H9 (cell line): ENCODE measurements around the gene NPAS2. TPM values are rescaled to one million over a fixed set of nuclear protein-coding genes. Genes with fewer than 3 reads are reported as not detected.

Experiments
- DNase-seq: peaks from one replicate; pipeline ENCODE4 v3.0.0-alpha.2; 2017
- H2AFZ ChIP-seq: one replicate; pipeline ENCODE4 v1.6.1; 2013; ENCODE audit warnings: mild to moderate bottlenecking, low read length, control low read depth, moderate library complexity
- H2AK5ac ChIP-seq: 2 replicates; pipeline ENCODE4 v1.6.1; 2013; ENCODE audit warnings: low read length, control low read depth, mixed read lengths; ENCODE audit not compliant: insufficient read length
- H2BK120ac ChIP-seq: one replicate; pipeline ENCODE4 v1.6.1; 2013; ENCODE audit warnings: low read depth, mild to moderate bottlenecking, low read length, control low read depth, inconsistent platforms; ENCODE audit not compliant: poor library complexity, severe bottlenecking
- H2BK12ac ChIP-seq: 2 replicates; pipeline ENCODE4 v1.6.1; 2013; ENCODE audit warnings: low read length, control low read depth, mixed read lengths, low read depth; ENCODE audit not compliant: insufficient read length
- H2BK15ac ChIP-seq: 2 replicates; pipeline ENCODE4 v1.6.1; 2013; ENCODE audit warnings: low read depth, low read length, control low read depth
- H2BK20ac ChIP-seq: one replicate; pipeline ENCODE4 v1.6.1; 2013; ENCODE audit warnings: low read depth, mild to moderate bottlenecking, low read length, control low read depth, inconsistent platforms; ENCODE audit not compliant: poor library complexity, severe bottlenecking
- H2BK5ac ChIP-seq: 2 replicates; pipeline ENCODE4 v1.6.1; 2013; ENCODE audit warnings: low read length, control low read depth, mixed read lengths; ENCODE audit not compliant: insufficient read length
- H3K14ac ChIP-seq: 2 replicates; pipeline ENCODE4 v1.6.1; 2013; ENCODE audit warnings: low read length, control low read depth; ENCODE audit not compliant: insufficient read depth
- H3K18ac ChIP-seq: 2 replicates; pipeline ENCODE4 v1.6.1; 2013; ENCODE audit warnings: low read depth, mild to moderate bottlenecking, mixed read lengths, low read length, control low read depth; ENCODE audit not compliant: insufficient read length
- H3K23ac ChIP-seq: 2 replicates; pipeline ENCODE4 v1.6.1; 2013; ENCODE audit warnings: low read length, control low read depth, mixed read lengths, low read depth; ENCODE audit not compliant: insufficient read length
- H3K23me2 ChIP-seq: 2 replicates; pipeline ENCODE4 v1.6.1; 2013; ENCODE audit warnings: low read depth, mild to moderate bottlenecking, mixed read lengths, low read length, control low read depth; ENCODE audit not compliant: insufficient read length, poor library complexity, severe bottlenecking
- H3K27ac ChIP-seq: 2 replicates; pipeline ENCODE4 v1.5.1; 2013; ENCODE audit warnings: low read length, control low read depth, mixed read lengths, low read depth; ENCODE audit not compliant: insufficient read length
- H3K27me3 ChIP-seq: 2 replicates; pipeline ENCODE4 v1.6.1; 2013; ENCODE audit warnings: low read length, control low read depth, inconsistent platforms; ENCODE audit not compliant: insufficient read depth
- H3K4ac ChIP-seq: 2 replicates; pipeline ENCODE4 v1.6.1; 2013; ENCODE audit warnings: low read depth, mild to moderate bottlenecking, control low read depth, inconsistent platforms, low read length, moderate library complexity
- H3K4me1 ChIP-seq: 2 replicates; pipeline ENCODE4 v1.6.1; 2013; ENCODE audit warnings: low read length, control low read depth, inconsistent platforms; ENCODE audit not compliant: insufficient read depth
- H3K4me2 ChIP-seq: 2 replicates; pipeline ENCODE4 v1.6.1; 2013; ENCODE audit warnings: low read length, control low read depth, mixed read lengths; ENCODE audit not compliant: insufficient read length, insufficient read depth
- H3K56ac ChIP-seq: 2 replicates; pipeline ENCODE4 v1.6.1; 2013; ENCODE audit warnings: low read depth, mild to moderate bottlenecking, mixed read lengths, low read length, control low read depth; ENCODE audit not compliant: insufficient read length
- H3K79me1 ChIP-seq: 2 replicates; pipeline ENCODE4 v1.6.1; 2013; ENCODE audit warnings: low read depth, mild to moderate bottlenecking, moderate library complexity, low read length, control low read depth, inconsistent platforms; ENCODE audit not compliant: insufficient read depth, poor library complexity, severe bottlenecking
- H3K79me2 ChIP-seq: 2 replicates; pipeline ENCODE4 v1.6.1; 2013; ENCODE audit warnings: low read length, control low read depth, inconsistent platforms; ENCODE audit not compliant: insufficient read depth
- H3K9ac ChIP-seq: 2 replicates; pipeline ENCODE4 v1.6.1; 2013; ENCODE audit warnings: low read length, control low read depth, mixed read lengths; ENCODE audit not compliant: insufficient read length; ENCODE audit errors: extremely low read depth
- H3K9me3 ChIP-seq: one replicate; pipeline ENCODE4 v1.6.1; 2013; ENCODE audit warnings: low read depth, low read length, inconsistent platforms; ENCODE audit not compliant: control insufficient read depth
- H3T11ph ChIP-seq: one replicate; pipeline ENCODE4 v1.6.1; 2013; ENCODE audit warnings: mild to moderate bottlenecking, low read length, control low read depth, inconsistent platforms
- H4K20me1 ChIP-seq: one replicate; pipeline ENCODE4 v1.6.1; 2013; ENCODE audit not compliant: control insufficient read depth, insufficient read length, insufficient read depth
- H4K5ac ChIP-seq: 2 replicates; pipeline ENCODE4 v1.6.1; 2013; ENCODE audit warnings: low read depth, mild to moderate bottlenecking, mixed read lengths, low read length, control low read depth; ENCODE audit not compliant: insufficient read length
- H4K8ac ChIP-seq: replicated peaks from 2 replicates; pipeline ENCODE4 v1.6.1; 2013; ENCODE audit warnings: low read length, control low read depth, mixed read lengths, low read depth; ENCODE audit not compliant: insufficient read length
- H4K91ac ChIP-seq: 2 replicates; pipeline ENCODE4 v1.6.1; 2013; ENCODE audit warnings: low read depth, mild to moderate bottlenecking, moderate library complexity, mixed read lengths, low read length, control low read depth; ENCODE audit not compliant: insufficient read length
- H3K27ac Mint-ChIP-seq, 3 experiments: 2 replicates in 2 of 3; 3 replicates in 1 of 3; pipeline ENCODE4 v1.8.0; 2020 to 2021; ENCODE audit warnings: mixed read lengths in 3 of 3, mild to moderate bottlenecking in 1 of 3, moderate library complexity in 1 of 3
- H3K27me3 Mint-ChIP-seq: 2 replicates; pipeline ENCODE4 v1.8.0; 2021; ENCODE audit warnings: low read depth, mild to moderate bottlenecking, moderate library complexity, mixed read lengths
- H3K36me3 Mint-ChIP-seq, 3 experiments: 2 replicates in 2 of 3; 3 replicates in 1 of 3; pipeline ENCODE4 v1.8.0; 2020 to 2021; ENCODE audit warnings: low read depth in 3 of 3, mixed read lengths in 3 of 3; ENCODE audit not compliant: insufficient read depth in 1 of 3
- H3K4me1 Mint-ChIP-seq, 2 experiments: 2 replicates each; pipeline ENCODE4 v1.8.0; 2020; ENCODE audit warnings: mixed read lengths in 2 of 2
- H3K4me3 Mint-ChIP-seq, 2 experiments: 2 replicates in 1 of 2; 3 replicates in 1 of 2; pipeline ENCODE4 v1.8.0; 2020 to 2021; ENCODE audit warnings: mild to moderate bottlenecking in 2 of 2, mixed read lengths in 2 of 2, moderate library complexity in 1 of 2
- H3K9me3 Mint-ChIP-seq, 2 experiments: 2 replicates in 1 of 2; 3 replicates in 1 of 2; pipeline ENCODE4 v1.8.0; 2020; ENCODE audit warnings: mild to moderate bottlenecking in 2 of 2, mixed read lengths in 2 of 2, moderate library complexity in 1 of 2
- WGBS: extraction: QIAGEN DNeasy Blood & Tissue Kit; methylation state at CpG from one replicate; pipeline ENCODE4 v1.1.7; 2013; ENCODE audit warnings: missing lambda C conversion rate, low lambda C conversion rate, mixed read lengths; ENCODE audit not compliant: insufficient read length; ENCODE audit errors: extremely low coverage; 5-methylcytosine and 5-hydroxymethylcytosine counted together
- total RNA-seq: library from RNA; stranded (reverse); gene quantifications from 2 replicates; pipeline ENCODE4 v1.2.1, GENCODE V29; 2021
- TF ChIP-seq, protein P1 (sequence below): fragments of 200-600 bp; sonication (generic); conservative IDR thresholded peaks from 3 replicates; pipeline ENCODE4 v1.8.0; 2021; ENCODE audit warnings: antibody characterized with exemption, mild to moderate bottlenecking

NPAS2 gene
- total RNA-seq, 1 experiment from 2014 or later, result 1.3 TPM

DNA sequence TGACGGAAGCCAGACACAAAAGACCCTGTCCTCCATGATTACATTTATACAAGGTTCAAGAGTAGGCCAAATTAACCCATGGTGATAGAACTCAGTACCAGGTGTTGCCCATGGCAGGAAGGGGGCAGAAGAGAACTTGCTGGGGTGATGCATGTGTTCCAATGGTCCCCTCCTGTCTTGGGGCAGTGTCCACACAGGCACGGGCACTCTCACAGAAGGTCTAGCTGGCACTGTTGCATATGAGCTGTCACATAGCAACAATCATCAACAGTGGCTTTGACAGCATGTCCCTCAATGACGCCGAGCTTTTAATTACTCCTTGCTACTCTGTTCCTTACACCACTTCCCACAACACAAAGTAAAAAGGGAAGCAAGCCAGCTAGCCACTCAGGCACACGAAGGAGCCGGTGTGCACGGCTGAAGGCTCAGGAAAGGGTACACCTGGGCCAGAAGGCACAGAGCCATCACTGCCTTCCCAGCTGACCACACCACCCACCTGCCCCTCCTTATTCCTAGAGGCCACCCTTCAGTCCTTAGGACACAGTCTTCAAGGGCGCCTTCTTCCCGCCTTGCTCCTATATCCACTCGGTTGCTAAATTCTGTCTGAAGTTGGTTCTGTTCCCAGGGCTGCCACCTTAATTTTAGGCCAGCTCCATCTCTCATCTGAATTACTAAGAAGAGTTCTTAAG, 211.1 kb downstream of the NPAS2 start:
- H3K56ac ChIP-seq, result no peak overlapping the region
- H3K23ac ChIP-seq, result no peak overlapping the region
- H4K5ac ChIP-seq, result no peak overlapping the region
- no peak overlapping the region for H2BK12ac ChIP-seq
- no peak overlapping the region for H4K91ac ChIP-seq
- Mint-ChIP-seq H3K4me1 (peaks cover 8% of the 10 kb centered on the region in 2 experiments), H3K27me3 (no peaks in the 10 kb centered on the region), H3K4me3 (no peak overlapping the region), H3K9me3 (peaks cover 0 to 6% of the 10 kb centered on the region in 2 experiments; a peak in 1 of 5 replicates), H3K36me3 (peaks cover 15 to 47% (median 43%) of the 10 kb centered on the region in 3 experiments), H3K27ac (no peak overlapping the region; a peak in 1 of 7 replicates)
- H3K9me3 ChIP-seq, result no peaks in the 10 kb centered on the region
- H2BK20ac ChIP-seq, result no peak overlapping the region
- DNase-seq, result no peak
- no peak overlapping the region for H3T11ph ChIP-seq
- H3K27me3 ChIP-seq, result no peaks in the 10 kb centered on the region
- no CpG with 5 or more reads among the region's 10 CpGs for WGBS
- no peaks in the 10 kb centered on the region for H4K20me1 ChIP-seq
- H3K18ac ChIP-seq, result no peak overlapping the region
- H3K4me1 ChIP-seq, result no peaks in the 10 kb centered on the region
- H2AFZ ChIP-seq, result no peak overlapping the region
- no peak overlapping the region for H2BK120ac ChIP-seq
- TF ChIP-seq, protein P1, sequence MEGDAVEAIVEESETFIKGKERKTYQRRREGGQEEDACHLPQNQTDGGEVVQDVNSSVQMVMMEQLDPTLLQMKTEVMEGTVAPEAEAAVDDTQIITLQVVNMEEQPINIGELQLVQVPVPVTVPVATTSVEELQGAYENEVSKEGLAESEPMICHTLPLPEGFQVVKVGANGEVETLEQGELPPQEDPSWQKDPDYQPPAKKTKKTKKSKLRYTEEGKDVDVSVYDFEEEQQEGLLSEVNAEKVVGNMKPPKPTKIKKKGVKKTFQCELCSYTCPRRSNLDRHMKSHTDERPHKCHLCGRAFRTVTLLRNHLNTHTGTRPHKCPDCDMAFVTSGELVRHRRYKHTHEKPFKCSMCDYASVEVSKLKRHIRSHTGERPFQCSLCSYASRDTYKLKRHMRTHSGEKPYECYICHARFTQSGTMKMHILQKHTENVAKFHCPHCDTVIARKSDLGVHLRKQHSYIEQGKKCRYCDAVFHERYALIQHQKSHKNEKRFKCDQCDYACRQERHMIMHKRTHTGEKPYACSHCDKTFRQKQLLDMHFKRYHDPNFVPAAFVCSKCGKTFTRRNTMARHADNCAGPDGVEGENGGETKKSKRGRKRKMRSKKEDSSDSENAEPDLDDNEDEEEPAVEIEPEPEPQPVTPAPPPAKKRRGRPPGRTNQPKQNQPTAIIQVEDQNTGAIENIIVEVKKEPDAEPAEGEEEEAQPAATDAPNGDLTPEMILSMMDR, result no peak
- no peak overlapping the region for H2BK5ac ChIP-seq
- no peaks in the 10 kb centered on the region for H3K79me2 ChIP-seq
- H2AK5ac ChIP-seq, result no peak overlapping the region
- H3K14ac ChIP-seq, result no peak overlapping the region
- no peaks in the 10 kb centered on the region for H3K79me1 ChIP-seq
- H3K27ac ChIP-seq, result no peak overlapping the region
- no peak overlapping the region for H3K4me2 ChIP-seq
- H4K8ac ChIP-seq, result no peak overlapping the region
- no peak overlapping the region for H3K4ac ChIP-seq
- H3K23me2 ChIP-seq, result no peaks in the 10 kb centered on the region
- H2BK15ac ChIP-seq, result no peak overlapping the region
- no peak overlapping the region for H3K9ac ChIP-seq
